M059J (cell line): ENCODE data around the gene ANKRD52. TPM values are rescaled to one million over a fixed set of nuclear protein-coding genes. Genes with fewer than 3 reads are reported as not detected.
"Not testable (repeated sequence)": the region's sequence is repeated elsewhere in the genome, so short reads cannot be mapped to it uniquely, and the experiment has no call there.

Experiments
- DNase-seq: peaks from one replicate; pipeline ENCODE4 v3.0.0-alpha.2; 2012; ENCODE audit warnings: low read depth
- total RNA-seq: library from RNA; depleted of rRNA; stranded (reverse); fragments of >200 nt; shearing (Covaris generic); gene quantifications from 2 replicates; pipeline ENCODE4 v1.2.3, GENCODE V29; 2014

Gene ANKRD52
- total RNA-seq, 1 experiment from 2014 or later = 19.2 TPM

DNA sequence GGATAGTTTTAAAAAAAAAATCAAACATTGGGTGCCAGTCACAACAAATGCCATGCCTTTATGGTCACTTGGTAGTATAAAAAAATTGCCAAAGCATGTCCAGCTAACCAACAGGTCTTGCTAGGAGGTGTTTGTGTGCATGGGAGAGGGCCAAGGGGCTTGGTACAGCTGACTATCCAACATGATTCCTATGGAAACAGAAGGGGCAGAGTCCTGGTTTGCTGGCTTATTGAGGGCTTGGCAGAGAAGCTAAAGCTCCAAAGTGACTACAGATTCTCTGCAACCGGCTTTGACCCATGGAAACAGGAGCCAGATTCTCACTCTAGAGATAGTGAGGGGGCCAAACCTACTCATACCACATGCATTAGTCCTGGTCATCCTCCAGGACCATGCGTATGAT lies 14.3 kb upstream of the ANKRD52 start:
- not testable (repeated sequence) for DNase-seq

DNA sequence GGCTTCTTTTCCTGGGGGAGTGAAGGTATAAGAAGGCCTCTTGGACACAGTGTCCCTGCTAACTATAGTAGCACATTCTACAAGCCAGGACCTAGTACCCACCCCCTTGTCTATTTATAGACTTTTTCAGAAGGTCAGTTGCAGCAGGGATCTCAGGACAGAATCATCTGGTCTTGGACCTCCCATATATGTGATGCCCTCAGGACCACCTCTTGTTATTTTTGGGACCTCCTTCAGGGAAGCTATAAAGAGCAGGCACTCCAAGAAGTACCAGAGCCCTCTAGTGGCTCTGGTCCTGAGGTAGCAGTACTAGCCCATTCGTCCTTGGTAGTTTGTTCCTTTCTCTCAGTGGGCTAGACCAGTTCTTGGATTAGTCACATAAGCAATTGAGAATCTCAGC lies 12.8 kb upstream of the ANKRD52 start:
- peak; percentile 32 for DNase-seq

GRCh38 chr12:56267443-56268071 lies 9.4 kb upstream of the ANKRD52 start:
- peak; percentile 13 for DNase-seq

- DNase-seq = peak; percentile 86
Observed at GRCh38 chr12:56266693-56267442, 8.7 kb upstream of the ANKRD52 start, which contains the start of gene COQ10A. Gene COQ10A, plus strand, starts transcription at chr12:56266942. Its CDS starts 177 bp downstream, at chr12:56267119.

DNA sequence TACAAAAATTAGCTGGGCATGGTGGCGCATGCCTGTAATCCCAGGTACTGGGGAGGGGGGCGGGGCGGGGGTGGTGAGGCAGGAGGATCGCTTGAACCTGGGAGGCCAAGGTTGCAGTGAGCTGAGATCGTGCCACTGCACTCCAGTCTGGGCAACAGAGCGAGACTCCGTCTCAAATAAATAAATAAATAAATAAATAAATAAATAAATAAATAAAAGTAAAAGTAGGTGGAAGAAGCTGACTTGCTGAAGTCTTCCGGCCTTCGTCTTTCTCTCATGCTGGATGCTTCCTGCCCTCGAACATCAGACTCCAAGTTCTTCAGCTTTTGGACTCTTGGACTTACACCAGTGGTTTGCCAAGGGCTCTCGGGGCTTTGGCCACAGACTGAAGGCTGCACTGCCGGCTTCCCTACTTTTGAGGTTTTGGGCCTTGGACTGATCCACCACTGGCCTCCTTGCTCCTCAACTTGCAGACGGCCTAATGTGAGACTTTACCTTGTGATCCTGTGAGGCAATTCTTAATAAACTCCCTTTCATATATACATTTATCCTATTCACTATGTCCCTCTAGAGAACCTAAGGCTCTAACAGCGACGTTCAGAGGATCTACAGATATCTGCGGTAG lies 8.0 kb upstream of the ANKRD52 start:
- DNase-seq = peak; percentile 5

DNA sequence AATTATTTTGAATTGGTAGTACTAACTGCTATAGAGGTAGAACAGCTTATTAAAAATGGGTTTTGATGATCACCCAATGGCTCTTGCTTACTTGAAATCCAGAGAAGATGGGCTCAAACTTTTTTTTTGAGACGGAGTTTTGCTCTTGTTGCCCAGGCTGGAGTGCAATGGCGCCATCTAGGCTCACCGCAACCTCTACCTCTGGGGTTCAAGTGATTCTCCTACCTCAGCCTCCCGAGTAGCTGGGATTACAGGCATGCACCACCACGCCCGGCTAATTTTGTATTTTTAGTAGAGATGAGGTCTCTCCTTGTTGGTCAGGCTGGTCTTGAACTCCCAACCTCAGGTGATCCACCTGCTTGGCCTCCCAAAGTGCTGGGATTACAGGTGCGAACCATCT lies 4.8 kb upstream of the ANKRD52 start:
- DNase-seq = not testable (repeated sequence)

- peak; percentile 85 for DNase-seq
Observed at GRCh38 chr12:56261503-56262232, 3.5 kb upstream of the ANKRD52 start.

- no peak for DNase-seq
Observed at GRCh38 chr12:56260921-56261320, 2.7 kb upstream of the ANKRD52 start.

GRCh38 chr12:56260380-56260779 lies 2.2 kb upstream of the ANKRD52 start:
- no peak for DNase-seq

DNA sequence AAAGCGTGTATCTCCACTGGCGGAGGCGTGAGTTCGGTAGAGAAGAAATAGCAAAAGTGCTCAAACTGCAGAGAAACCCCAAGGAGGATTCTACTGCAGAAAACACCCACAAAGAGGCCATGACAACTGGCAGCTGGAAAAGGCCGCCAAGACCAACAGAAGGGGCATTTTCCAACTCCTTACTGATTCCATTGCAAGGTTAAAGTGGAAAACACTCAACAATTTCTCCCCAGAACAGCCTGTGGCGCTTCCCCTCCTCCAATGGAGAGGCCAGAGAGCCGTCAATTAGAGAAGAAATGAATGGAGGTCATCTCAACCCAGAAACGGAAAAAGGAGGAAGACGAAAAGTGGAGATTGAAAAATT lies 618 bp upstream of the ANKRD52 start:
- DNase-seq = no peak

DNA sequence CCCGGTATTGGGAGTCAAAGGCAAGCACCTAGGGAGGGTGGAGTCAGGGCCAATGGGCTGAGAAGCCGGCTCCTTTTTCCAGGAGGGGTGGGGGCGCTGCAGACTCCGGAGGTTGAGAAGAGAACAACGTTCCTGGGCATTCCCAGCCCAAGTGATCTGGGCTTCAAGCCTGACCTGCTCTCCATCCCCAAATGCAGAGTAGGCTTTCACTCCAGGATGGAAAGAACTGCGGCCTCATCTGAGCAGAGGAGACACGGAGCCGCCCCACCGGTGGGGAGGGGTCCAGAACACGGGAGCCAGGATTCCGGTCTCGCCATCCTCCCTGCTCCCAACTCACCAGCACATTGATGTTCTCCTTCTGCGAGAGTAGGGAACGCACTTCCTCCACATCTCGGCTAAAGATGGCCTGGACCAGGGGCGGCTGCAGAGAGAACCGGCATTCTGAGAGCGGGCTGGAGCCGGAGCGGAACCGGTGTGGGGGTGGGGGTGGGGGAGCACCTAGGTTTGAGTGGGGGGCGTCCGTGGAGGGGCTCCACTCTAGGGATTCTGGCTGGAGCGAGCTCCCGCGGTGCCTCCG lies 605 bp downstream of the ANKRD52 start:
- DNase-seq = peak; percentile 49

- no peak for DNase-seq
Observed at GRCh38 chr12:56257071-56257470, 1.1 kb downstream of the ANKRD52 start.

DNA sequence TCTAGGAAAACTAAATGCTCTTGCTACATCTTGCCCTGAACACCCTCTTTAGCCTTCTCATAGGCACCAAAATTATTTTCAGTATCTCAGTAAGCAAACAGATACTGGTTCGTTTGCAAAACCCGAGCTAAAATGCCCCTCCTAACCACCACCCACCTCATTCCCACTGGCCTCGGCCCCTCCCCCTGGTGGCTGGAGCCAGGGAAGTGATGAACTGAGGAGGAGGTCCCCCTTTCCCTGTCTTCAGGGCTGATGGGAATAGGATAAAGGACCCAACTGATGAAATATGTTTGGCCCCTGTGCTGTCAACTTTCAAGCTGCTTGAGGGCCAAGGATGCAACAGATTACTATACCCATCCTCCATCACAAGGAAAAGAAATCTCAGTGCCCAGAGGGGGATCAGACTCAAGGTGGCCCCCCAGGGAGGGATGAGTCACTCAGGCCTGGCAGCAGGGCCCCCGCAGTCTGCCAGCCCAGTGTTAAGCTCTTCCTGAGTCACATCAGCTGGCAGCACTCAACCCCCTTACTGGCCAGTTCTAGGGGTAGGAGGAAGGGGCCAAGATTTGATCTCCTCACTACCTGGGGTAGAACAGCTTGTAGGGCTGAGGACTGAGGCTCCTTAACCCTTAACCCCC lies 1.7 kb downstream of the ANKRD52 start:
- DNase-seq = peak; percentile 74

DNA sequence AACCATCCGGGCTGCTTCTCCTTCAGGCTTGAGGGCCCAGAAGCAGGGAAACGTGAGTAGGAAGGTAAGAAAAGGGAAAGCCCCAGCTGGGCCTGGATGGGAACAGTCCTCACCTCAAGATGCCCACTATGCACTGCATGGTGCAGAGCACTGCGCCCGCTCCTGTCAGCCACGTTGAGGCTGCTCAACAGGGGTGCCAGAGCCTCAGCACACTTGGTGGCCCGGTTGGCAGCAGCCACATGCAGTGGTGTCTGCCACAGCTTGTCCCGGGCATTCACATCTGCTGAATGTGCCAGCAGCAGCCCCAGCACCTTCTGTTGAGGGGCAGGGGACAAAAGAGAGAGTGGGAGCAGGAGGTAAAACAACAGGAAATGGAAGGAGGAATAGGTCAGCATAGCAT lies 2.5 kb downstream of the ANKRD52 start:
- DNase-seq = no peak

- DNase-seq = no peak
Observed at GRCh38 chr12:56253091-56253490, 5.1 kb downstream of the ANKRD52 start.

GRCh38 chr12:56252649-56253048 lies 5.5 kb downstream of the ANKRD52 start:
- no peak for DNase-seq

DNA sequence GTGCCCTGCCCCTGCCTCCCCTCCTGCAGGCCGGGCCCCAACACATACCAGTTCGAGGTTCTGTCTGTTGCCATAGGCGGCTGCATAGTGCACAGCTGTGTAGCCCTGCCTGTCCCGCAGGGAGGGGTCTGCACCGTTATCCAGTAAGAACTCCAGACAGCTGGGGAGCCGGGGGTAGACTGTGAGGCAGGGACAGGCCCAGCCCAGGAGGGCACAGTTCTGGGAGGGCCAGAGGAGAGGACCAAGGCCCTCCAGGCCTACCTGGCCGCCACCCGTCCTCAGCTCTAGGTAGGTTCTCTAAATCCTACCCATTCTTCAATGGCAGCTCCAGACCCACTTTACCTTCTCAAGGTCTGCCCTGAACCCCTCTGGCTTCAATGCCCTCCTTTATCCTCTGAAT lies 9.5 kb downstream of the ANKRD52 start:
- no peak for DNase-seq

- no peak for DNase-seq
Observed at GRCh38 chr12:56247923-56248322, 10.3 kb downstream of the ANKRD52 start.

- no peak for DNase-seq
Observed at GRCh38 chr12:56244494-56244893, 13.7 kb downstream of the ANKRD52 start.

GRCh38 chr12:56243731-56244181 lies 14.4 kb downstream of the ANKRD52 start:
- no peak for DNase-seq

DNA sequence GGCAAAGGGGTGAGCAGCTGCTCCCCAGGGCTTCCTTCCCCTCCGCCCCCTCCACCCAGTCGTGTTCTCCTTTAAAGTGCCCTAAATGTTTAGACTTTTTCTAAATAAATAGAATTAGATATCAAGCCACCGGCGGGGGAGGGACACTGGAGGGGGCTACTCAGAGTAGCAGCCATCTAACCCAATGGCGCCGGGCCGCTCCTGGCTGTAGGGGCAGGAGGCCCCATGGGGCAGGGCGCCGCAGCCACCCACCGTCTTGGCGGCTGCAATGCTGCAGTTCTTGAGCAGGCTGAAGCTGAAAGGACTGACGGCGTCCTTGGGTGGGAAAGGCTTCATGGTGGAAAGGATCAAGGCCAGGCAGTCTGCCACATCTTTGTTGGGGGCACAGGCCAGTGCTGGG lies 15.2 kb downstream of the ANKRD52 start:
- DNase-seq = no peak
